Fibroblast of gingiva (primary cell): ENCODE results near the gene LHX6.

Experiments used
- DNase-seq: peaks from one replicate; pipeline ENCODE4 v3.0.0-alpha.2; 2011; ENCODE audit warnings: low read depth

Gene LHX6

GRCh38 chr9:122234022-122234748, 5.4 kb upstream of the LHX6 start:
- DNase-seq, result no peak

- DNase-seq, result no peak
These were observed 4.1 kb upstream of the LHX6 start for GRCh38 chr9:122232796-122233306.

GRCh38 chr9:122229485-122229837, 704 bp upstream of the LHX6 start:
- no peak for DNase-seq

- DNase-seq, result no peak
These were observed 578 bp downstream of the LHX6 start for GRCh38 chr9:122228191-122228567.

GRCh38 chr9:122227575-122227900, 1.2 kb downstream of the LHX6 start:
- no peak for DNase-seq

- DNase-seq, result no peak
These were observed 1.8 kb downstream of the LHX6 start for GRCh38 chr9:122226758-122227574.

- DNase-seq, result no peak
These were observed 2.5 kb downstream of the LHX6 start for GRCh38 chr9:122226142-122226757.

GRCh38 chr9:122225312-122226141, 3.2 kb downstream of the LHX6 start:
- no peak for DNase-seq

- no peak for DNase-seq
These were observed 5.3 kb downstream of the LHX6 start for GRCh38 chr9:122223435-122223834.

- DNase-seq, result no peak
These were observed 6.0 kb downstream of the LHX6 start for GRCh38 chr9:122222791-122223190.

GRCh38 chr9:122221183-122221811, 7.5 kb downstream of the LHX6 start:
- no peak for DNase-seq

GRCh38 chr9:122220673-122221182, 8.0 kb downstream of the LHX6 start:
- no peak for DNase-seq

- DNase-seq, result no peak
These were observed 8.7 kb downstream of the LHX6 start for GRCh38 chr9:122219856-122220672.

- DNase-seq, result no peak
These were observed 9.6 kb downstream of the LHX6 start for GRCh38 chr9:122218935-122219855.

GRCh38 chr9:122218071-122218934, 10.5 kb downstream of the LHX6 start:
- DNase-seq, result no peak

GRCh38 chr9:122217640-122218039, 11.1 kb downstream of the LHX6 start:
- DNase-seq, result no peak

- DNase-seq, result no peak
These were observed 11.8 kb downstream of the LHX6 start for GRCh38 chr9:122216798-122217418.
